ENCODE measurements around the gene CD96. TPM values are rescaled to one million over a fixed set of nuclear protein-coding genes. Genes with fewer than 3 reads are reported as not detected.

Gene CD96
- total and polyA plus RNA-seq, 2 donors (not counting 1 experiment from before 2014, with no cell fraction given), result 0.10 TPM; not detected in 1

GRCh38 chr3:111577113-111577512 lies 35.1 kb downstream of the CD96 start:
- H3K4me1 ChIP-seq (ENCODE audit: control insufficient read depth, extremely low read depth, insufficient read depth, low read length), result peaks cover 4% of the 10 kb centered on the region
- H3K27ac ChIP-seq (ENCODE audit: insufficient read depth, low read length), result no peak overlapping the region
- H3K4me2 ChIP-seq (ENCODE audit: extremely low read depth, insufficient read depth, low read length), result no peak overlapping the region
- no peak overlapping the region for H3K4me3 ChIP-seq (replicated peaks in 1 of 4; ENCODE audit: control extremely low read depth in 1 of 4, insufficient read depth in 1 of 4, low read depth in 3 of 4, low read length in 4 of 4)
- H2AFZ ChIP-seq (ENCODE audit: low read length), result no peak overlapping the region
- H3K27me3 ChIP-seq (ENCODE audit: control insufficient read depth, insufficient read depth, low read length), result no peaks in the 10 kb centered on the region
- no peak for DNase-seq (ENCODE audit: low read depth in 2 of 2)
- H3K36me3 ChIP-seq (ENCODE audit: control insufficient read depth, insufficient read depth, low read length), result no peaks in the 10 kb centered on the region
- H3K79me2 ChIP-seq (ENCODE audit: control insufficient read depth, insufficient read depth, low read length), result no peaks in the 10 kb centered on the region
- H4K20me1 ChIP-seq (ENCODE audit: control insufficient read depth, extremely low read depth, insufficient read depth, low read length), result no peaks in the 10 kb centered on the region
- no peaks in the 10 kb centered on the region for H3K9me3 ChIP-seq (ENCODE audit: control insufficient read depth, insufficient read depth, low read depth, low read length)
- H3K9ac ChIP-seq (ENCODE audit: insufficient read depth, low read length), result no peak overlapping the region
- no peak for TF ChIP-seq EZH2 (IDR thresholded peaks at IDR 0.05; ENCODE audit: low read length, missing control alignments)
- TF ChIP-seq CTCF (conservative IDR thresholded peaks at IDR 0.05 in 1 of 2, IDR thresholded peaks at IDR 0.05 in 1 of 2; ENCODE audit: low read depth in 1 of 2, low read length in 2 of 2), result no peak

- H3K4me3 ChIP-seq (replicated peaks in 1 of 4; ENCODE audit: control extremely low read depth in 1 of 4, insufficient read depth in 1 of 4, low read depth in 3 of 4, low read length in 4 of 4), result no peak overlapping the region
- no peaks in the 10 kb centered on the region for H3K36me3 ChIP-seq (ENCODE audit: control insufficient read depth, insufficient read depth, low read length)
- H3K27ac ChIP-seq (ENCODE audit: insufficient read depth, low read length), result no peak overlapping the region
- H3K4me2 ChIP-seq (ENCODE audit: extremely low read depth, insufficient read depth, low read length), result no peak overlapping the region
- H4K20me1 ChIP-seq (ENCODE audit: control insufficient read depth, extremely low read depth, insufficient read depth, low read length), result no peaks in the 10 kb centered on the region
- no peak overlapping the region for H2AFZ ChIP-seq (ENCODE audit: low read length)
- peaks cover 4% of the 10 kb centered on the region for H3K4me1 ChIP-seq (ENCODE audit: control insufficient read depth, extremely low read depth, insufficient read depth, low read length)
- no peak overlapping the region for H3K9ac ChIP-seq (ENCODE audit: insufficient read depth, low read length)
- TF ChIP-seq EZH2 (IDR thresholded peaks at IDR 0.05; ENCODE audit: low read length, missing control alignments) (no peak), CTCF (conservative IDR thresholded peaks at IDR 0.05 in 1 of 2, IDR thresholded peaks at IDR 0.05 in 1 of 2; ENCODE audit: low read depth in 1 of 2, low read length in 2 of 2) (peak; percentile 54 to 56)
- no peaks in the 10 kb centered on the region for H3K79me2 ChIP-seq (ENCODE audit: control insufficient read depth, insufficient read depth, low read length)
- H3K27me3 ChIP-seq (ENCODE audit: control insufficient read depth, insufficient read depth, low read length), result no peaks in the 10 kb centered on the region
- no peaks in the 10 kb centered on the region for H3K9me3 ChIP-seq (ENCODE audit: control insufficient read depth, insufficient read depth, low read depth, low read length)
- peak; percentile 67 to 84 for DNase-seq (ENCODE audit: low read depth in 2 of 2)
These were observed 36.0 kb downstream of the CD96 start for GRCh38 chr3:111577798-111578685.

GRCh38 chr3:111578867-111579266 lies 36.9 kb downstream of the CD96 start:
- Histone ChIP-seq H3K4me1 (ENCODE audit: control insufficient read depth, extremely low read depth, insufficient read depth, low read length) (peaks cover 4% of the 10 kb centered on the region), H3K79me2 (ENCODE audit: control insufficient read depth, insufficient read depth, low read length) (no peaks in the 10 kb centered on the region), H3K4me3 (replicated peaks in 1 of 4; ENCODE audit: control extremely low read depth in 1 of 4, insufficient read depth in 1 of 4, low read depth in 3 of 4, low read length in 4 of 4) (no peak overlapping the region), H3K27me3 (ENCODE audit: control insufficient read depth, insufficient read depth, low read length) (no peaks in the 10 kb centered on the region), H2AFZ (ENCODE audit: low read length) (no peak overlapping the region), H4K20me1 (ENCODE audit: control insufficient read depth, extremely low read depth, insufficient read depth, low read length) (no peaks in the 10 kb centered on the region), H3K4me2 (ENCODE audit: extremely low read depth, insufficient read depth, low read length) (no peak overlapping the region), H3K9me3 (ENCODE audit: control insufficient read depth, insufficient read depth, low read depth, low read length) (no peaks in the 10 kb centered on the region), H3K27ac (ENCODE audit: insufficient read depth, low read length) (no peak overlapping the region), H3K36me3 (ENCODE audit: control insufficient read depth, insufficient read depth, low read length) (no peaks in the 10 kb centered on the region), H3K9ac (ENCODE audit: insufficient read depth, low read length) (no peak overlapping the region)
- DNase-seq (ENCODE audit: low read depth in 2 of 2), result no peak
- TF ChIP-seq EZH2 (IDR thresholded peaks at IDR 0.05; ENCODE audit: low read length, missing control alignments) (no peak), CTCF (conservative IDR thresholded peaks at IDR 0.05 in 1 of 2, IDR thresholded peaks at IDR 0.05 in 1 of 2; ENCODE audit: low read depth in 1 of 2, low read length in 2 of 2) (no peak)
